Activated T-helper 2 cell treated with anti-CD3 and anti-CD28 coated beads, Interferon-gamma antibody, Interleukin-2, Interleukin-4, amounts not matched to agents 10 μg/mL and 5 μg/mL and 100 μg/mL, durations not matched to agents 14 hours and 24 hours and 36 hours (primary cell): ENCODE measurements around the gene PLEKHG3. TPM values are rescaled to one million over a fixed set of nuclear protein-coding genes. Genes with fewer than 3 reads are reported as not detected.
A peak's percentile ranks its signal among the peaks of the same experiment; 100 is the strongest.

Experiments
- DNase-seq: peaks from one replicate; pipeline ENCODE4 v3.0.0; 2021; ENCODE audit warnings: low spot score
- H3K27ac Mint-ChIP-seq: one replicate; pipeline ENCODE4 v1.8.0; 2021; ENCODE audit warnings: mixed read lengths
- H3K27me3 Mint-ChIP-seq: one replicate; pipeline ENCODE4 v1.8.0; 2021; ENCODE audit warnings: low read depth, mixed read lengths
- H3K36me3 Mint-ChIP-seq: one replicate; pipeline ENCODE4 v1.8.0; 2021; ENCODE audit warnings: low read depth, mixed read lengths
- H3K4me1 Mint-ChIP-seq: one replicate; pipeline ENCODE4 v1.8.0; 2021; ENCODE audit warnings: low read depth, mixed read lengths
- H3K4me3 Mint-ChIP-seq: one replicate; pipeline ENCODE4 v1.8.0; 2021; ENCODE audit warnings: low read depth, mild to moderate bottlenecking, moderate library complexity, mixed read lengths
- H3K9me3 Mint-ChIP-seq: one replicate; pipeline ENCODE4 v1.8.0; 2021; ENCODE audit warnings: mixed read lengths
- intact Hi-C: fragments of 100-400 bp; cut with micrococcal nuclease; formaldehyde crosslinking; loops from one replicate; pipeline ENCODE4 v1.15.1; 2023
- total RNA-seq: library from RNA; stranded (reverse); gene quantifications from 2 replicates; pipeline ENCODE4 v1.2.3, GENCODE V29; 2022

The PLEKHG3 gene
- total RNA-seq, 1 donor from 2014 or later: 1.9 TPM

DNA sequence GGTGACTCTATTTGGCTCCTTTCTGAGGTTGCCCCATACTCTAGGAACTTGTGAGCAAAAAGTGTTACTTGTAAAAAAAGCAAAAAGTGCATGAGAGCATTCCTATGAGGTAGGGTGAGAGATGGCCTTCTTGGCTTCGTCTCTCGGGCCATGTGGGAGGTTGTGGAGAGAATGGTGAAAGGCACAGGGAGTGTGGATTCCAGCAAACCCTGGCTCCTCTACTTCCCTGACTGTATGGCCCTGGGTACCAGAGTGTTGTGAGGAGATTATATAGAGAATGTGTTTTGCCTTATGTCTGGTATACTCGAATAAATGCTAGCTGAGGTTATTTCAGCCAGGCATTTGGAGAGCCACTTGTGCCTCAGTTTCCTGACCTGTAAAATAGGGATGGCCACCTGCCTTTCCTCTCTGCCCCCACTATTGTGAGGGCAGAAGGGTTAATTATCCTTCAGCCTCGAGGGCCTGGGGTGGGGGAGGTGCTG is 11.0 kb downstream of the PLEKHG3 start:
- DNase-seq: no peak
- Mint-ChIP-seq H3K4me1 (peaks cover 11% of the 10 kb centered on the region), H3K27ac (no peak overlapping the region), H3K9me3 (peaks cover 22% of the 10 kb centered on the region), H3K27me3 (peaks cover 26% of the 10 kb centered on the region), H3K4me3 (no peak overlapping the region), H3K36me3 (peaks cover 3% of the 10 kb centered on the region)
- intact Hi-C loops: no loop called here

DNA sequence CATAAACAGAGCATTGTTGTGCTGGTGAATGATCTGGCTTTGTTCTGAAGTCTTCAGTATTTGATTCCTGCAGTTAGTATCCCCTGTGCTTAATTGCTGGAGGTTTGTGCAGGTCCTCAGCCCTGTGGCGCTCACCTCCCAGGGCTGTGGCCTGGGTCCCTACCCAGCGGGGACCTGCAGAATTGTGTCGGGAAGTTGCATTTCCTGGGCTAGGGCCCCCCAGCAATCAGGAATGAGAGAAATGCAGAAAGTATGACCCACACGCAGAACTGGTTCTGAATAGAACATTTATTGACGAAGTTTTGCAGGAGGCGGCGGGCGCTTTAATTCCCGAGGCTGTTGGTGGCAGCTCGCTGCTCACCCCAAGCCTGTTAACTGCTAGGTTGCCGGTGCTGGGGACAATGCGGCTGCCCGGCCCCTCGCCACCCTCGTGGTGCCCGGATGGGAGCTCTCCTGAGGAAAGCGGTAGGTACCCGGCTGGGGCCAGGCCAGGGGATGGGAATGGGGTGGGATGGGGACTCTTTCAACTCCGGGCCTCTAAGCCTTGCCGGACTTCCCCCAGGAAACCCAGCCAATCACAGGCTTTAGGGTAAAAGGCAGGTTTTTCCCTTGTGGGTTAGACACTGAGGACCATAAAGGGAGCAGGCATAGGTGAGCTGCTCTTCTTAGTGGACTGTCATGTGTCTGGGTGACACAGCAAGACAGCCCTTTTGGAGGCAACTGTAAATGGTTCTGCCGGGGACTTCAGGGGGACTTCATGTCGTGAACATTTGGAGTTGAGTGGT is 11.6 kb downstream of the PLEKHG3 start:
- Mint-ChIP-seq H3K4me1 (peaks cover 12% of the 10 kb centered on the region), H3K27ac (no peak overlapping the region), H3K4me3 (no peak overlapping the region), H3K36me3 (peaks cover 3% of the 10 kb centered on the region), H3K27me3 (peaks cover 23% of the 10 kb centered on the region), H3K9me3 (peaks cover 22% of the 10 kb centered on the region)
- DNase-seq: no peak
- intact Hi-C loops: no loop called here

DNA sequence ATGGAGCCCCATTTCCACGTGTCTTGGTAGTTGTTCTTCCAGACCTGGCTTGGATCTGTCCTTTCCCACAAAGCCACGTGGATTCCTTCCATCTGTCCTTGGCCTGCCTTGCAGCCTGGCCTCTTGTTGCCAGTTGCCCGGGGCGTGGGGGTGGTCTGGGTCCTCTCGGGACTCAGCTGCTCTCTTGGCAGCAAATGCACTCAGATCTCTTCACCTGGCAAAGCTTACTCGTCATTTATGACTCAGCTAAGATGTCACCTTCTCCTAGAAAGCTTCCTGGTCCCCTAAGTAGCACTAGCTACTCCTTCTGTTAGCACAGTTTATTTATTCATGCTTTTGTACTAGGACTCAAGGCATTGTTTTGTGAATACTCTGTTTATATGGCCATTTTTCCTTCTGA is 13.6 kb downstream of the PLEKHG3 start:
- peaks cover 13% of the 10 kb centered on the region for H3K27me3 Mint-ChIP-seq
- H3K4me3 Mint-ChIP-seq: no peak overlapping the region
- H3K4me1 Mint-ChIP-seq: peaks cover 20% of the 10 kb centered on the region
- intact Hi-C loops: no loop called here
- H3K27ac Mint-ChIP-seq: no peak overlapping the region
- H3K36me3 Mint-ChIP-seq: peaks cover 3% of the 10 kb centered on the region
- peaks cover 17% of the 10 kb centered on the region for H3K9me3 Mint-ChIP-seq
- no peak for DNase-seq

DNA sequence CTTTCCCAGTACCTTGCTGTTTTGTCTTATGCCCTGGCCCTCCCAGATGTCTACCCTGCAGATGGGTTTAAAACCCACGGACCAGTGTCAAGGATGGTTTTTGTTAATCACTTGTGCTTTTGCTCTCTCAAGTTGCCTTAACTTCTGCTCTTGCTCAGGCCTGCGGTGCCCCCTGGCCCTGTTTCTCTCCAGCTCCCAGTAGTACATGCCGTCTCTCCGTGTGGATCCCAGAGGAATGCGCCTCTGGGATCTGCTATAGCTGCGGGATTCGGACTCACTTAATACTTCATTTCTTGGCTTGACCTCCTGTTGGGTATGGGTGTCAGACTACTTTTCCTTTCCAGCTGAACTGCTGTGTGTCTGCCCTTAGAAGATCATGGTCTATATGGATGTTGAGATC is 14.5 kb downstream of the PLEKHG3 start:
- Mint-ChIP-seq H3K27me3 (peaks cover 7% of the 10 kb centered on the region), H3K9me3 (peaks cover 8% of the 10 kb centered on the region), H3K4me1 (peaks cover 26% of the 10 kb centered on the region), H3K27ac (no peak overlapping the region), H3K4me3 (no peak overlapping the region), H3K36me3 (no peaks in the 10 kb centered on the region)
- DNase-seq: no peak
- intact Hi-C loops: no loop called here

DNA sequence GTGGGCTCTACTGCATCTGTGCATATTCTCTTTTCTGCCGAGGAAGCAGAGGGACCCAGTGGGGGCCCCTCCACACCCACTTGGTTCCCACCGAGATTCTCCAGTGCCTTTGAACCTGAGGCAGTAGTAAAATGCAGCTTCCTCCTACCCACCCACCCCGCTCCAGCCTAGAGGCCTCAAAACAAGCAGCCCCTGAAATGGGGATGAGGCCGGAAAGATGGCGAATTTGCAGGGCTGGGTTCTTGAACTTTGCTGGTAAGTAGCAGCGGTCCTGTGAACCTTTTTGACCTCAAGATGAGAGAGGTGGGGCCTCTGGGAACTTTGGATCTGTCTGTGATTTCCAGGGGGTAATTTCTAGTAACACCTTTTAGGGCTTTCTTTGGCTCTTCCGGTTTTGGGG is 15.4 kb downstream of the PLEKHG3 start:
- peaks cover 4% of the 10 kb centered on the region for H3K27me3 Mint-ChIP-seq
- H3K4me1 Mint-ChIP-seq: peaks cover 35% of the 10 kb centered on the region
- H3K4me3 Mint-ChIP-seq: no peak overlapping the region
- no peaks in the 10 kb centered on the region for H3K9me3 Mint-ChIP-seq
- intact Hi-C loops: no loop called here
- no peaks in the 10 kb centered on the region for H3K36me3 Mint-ChIP-seq
- no peak for DNase-seq
- no peak overlapping the region for H3K27ac Mint-ChIP-seq

DNA sequence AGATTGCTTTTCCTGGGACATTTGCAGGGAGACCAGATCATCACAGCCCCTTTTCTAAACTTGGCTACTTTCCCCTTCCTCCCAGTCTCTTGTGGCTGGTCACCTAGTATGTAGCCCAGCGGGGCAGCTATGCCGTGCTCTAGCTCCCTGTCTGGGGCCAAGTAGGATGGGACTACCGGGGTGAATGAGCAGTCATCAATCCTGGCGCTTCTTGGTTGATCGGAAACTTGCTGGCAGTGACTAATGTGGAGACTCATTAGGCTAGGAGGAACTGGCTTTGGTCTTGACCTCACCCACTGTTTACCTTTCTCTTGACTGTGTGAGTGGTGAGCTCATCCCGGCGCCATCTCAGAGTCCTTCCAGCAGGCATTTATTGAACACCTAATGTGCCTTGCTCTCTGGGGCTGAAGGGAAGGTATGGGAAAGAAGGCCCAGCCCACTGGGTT is 15.9 kb downstream of the PLEKHG3 start:
- Mint-ChIP-seq H3K4me3 (no peak overlapping the region), H3K27me3 (peaks cover 4% of the 10 kb centered on the region), H3K4me1 (peaks cover 39% of the 10 kb centered on the region), H3K36me3 (no peaks in the 10 kb centered on the region), H3K27ac (no peak overlapping the region), H3K9me3 (no peaks in the 10 kb centered on the region)
- DNase-seq: no peak
- intact Hi-C loops: no loop called here

DNA sequence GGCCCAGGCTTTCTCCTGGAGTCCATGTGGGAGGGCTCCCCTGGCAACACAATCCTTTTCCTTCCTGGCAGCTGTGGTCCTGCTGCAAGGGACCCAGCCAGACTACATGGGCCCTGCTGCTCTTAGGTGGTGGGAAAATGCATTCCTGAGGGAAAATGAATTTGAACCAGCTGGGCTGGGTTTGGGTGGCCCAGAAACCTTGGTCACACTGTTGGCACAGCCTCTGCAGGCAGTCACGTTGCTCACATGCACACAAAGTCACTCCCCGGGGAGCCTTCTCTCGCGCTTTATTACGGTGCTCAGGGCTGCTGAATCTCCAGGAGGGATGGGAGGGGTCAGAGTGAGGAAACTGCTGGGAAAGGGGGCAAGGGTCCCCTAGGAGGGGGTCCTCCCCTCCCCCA is 17.2 kb downstream of the PLEKHG3 start:
- peaks cover 43% of the 10 kb centered on the region for H3K4me1 Mint-ChIP-seq
- H3K36me3 Mint-ChIP-seq: no peaks in the 10 kb centered on the region
- no peak for DNase-seq
- H3K9me3 Mint-ChIP-seq: no peaks in the 10 kb centered on the region
- H3K27ac Mint-ChIP-seq: no peak overlapping the region
- H3K27me3 Mint-ChIP-seq: peaks cover 4% of the 10 kb centered on the region
- no peak overlapping the region for H3K4me3 Mint-ChIP-seq
- intact Hi-C loops: no loop called here

DNA sequence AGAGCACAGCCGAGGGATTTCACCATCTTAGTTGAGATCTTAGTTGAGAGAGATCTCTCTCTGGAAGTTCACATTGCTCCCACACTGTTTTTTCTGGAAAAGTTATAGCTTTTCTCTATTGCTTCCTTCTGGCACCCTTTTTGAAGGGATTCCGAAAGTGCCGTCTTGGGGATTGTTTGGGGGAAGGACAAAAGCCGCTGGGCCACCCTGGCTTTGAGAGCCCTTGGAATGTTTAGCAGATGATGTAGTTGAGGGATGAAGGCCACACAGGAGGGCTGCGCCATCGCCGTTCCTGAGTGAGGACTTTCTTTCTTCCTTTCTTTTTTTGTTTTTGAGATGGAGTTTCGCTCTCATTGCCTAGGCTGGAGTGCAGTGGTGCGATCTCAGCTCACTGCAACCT is 17.7 kb downstream of the PLEKHG3 start:
- Mint-ChIP-seq H3K27ac (no peak overlapping the region), H3K4me3 (no peak overlapping the region), H3K9me3 (no peaks in the 10 kb centered on the region), H3K27me3 (peaks cover 4% of the 10 kb centered on the region), H3K36me3 (no peaks in the 10 kb centered on the region), H3K4me1 (peaks cover 43% of the 10 kb centered on the region)
- no peak for DNase-seq
- intact Hi-C loops: no loop called here

DNA sequence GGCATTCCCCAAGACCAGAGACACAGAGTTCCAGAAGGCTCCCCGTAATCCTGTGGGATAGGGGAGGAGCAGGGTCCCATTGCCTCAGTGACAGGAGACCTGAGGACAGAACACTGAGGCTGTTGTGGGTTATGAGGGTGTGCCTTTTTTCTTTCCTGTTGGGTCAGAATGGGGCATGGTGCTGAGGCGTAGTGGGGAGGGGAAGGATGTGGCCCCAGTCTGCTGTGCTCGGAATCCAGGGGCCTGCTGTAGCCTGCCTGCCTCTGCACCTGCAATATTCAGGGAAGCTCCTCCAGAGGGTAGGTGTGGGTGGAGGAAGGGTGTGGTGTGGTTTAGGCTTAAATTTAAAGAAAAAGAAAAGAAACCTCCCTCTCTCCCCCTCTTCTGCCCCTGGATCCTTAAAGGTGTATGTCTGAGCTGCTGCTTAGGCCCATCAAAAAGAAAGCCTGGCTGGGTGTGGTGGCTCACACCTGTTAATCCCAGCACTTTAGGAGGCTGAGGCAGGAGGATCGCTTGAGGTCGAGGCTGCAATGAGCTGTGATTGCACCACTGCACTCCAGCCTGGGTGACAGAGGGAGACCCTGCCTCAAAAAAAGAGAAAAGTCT is 18.7 kb downstream of the PLEKHG3 start:
- Mint-ChIP-seq H3K9me3 (no peaks in the 10 kb centered on the region), H3K27ac (no peak overlapping the region), H3K4me3 (no peak overlapping the region), H3K36me3 (no peaks in the 10 kb centered on the region), H3K27me3 (peaks cover 4% of the 10 kb centered on the region), H3K4me1 (peaks cover 38% of the 10 kb centered on the region)
- DNase-seq: peak; percentile 22
- intact Hi-C loops: no loop called here

DNA sequence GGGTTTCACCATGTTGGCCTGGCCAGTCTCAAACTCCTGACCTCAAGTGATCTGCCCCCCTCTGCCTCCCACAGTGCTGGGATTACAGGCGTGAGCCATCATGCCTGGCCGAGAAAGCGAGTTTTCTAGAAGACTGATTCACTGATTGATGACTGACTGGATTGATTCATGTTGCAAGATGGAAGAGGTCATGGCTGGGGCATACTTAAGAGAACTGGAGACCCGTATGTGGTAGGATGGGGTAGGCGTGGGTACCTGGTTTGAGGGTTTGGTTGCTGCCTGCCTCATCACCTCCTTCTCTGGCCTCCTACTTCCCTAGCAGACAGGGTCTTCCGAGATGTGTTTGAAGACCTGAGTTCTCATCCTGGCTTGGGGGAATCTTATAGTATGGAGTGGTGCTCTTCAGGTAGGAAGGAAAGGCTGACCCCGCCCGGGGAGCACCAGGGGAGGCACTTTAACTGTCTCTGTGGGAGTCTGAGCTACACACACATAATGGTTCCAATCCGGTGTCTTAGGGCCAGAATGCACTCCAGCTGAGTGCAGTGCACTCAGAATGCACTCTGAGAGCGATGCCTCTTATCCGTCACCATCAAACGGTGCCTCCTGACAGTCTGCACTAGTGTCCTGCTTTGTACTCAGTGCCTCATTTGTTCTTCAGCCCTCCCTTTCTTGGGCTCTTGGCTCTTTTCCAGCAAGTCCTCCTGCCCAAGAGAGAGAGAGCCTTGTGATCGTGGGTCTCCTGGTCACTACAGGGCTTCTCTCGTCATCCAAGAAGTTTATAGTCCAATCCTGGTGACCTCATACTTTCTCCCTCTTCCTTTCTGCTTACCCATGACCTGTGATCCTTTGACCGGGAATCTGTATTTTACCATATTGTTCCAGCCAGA is 19.7 kb downstream of the PLEKHG3 start:
- H3K27me3 Mint-ChIP-seq: no peaks in the 10 kb centered on the region
- peaks cover 33% of the 10 kb centered on the region for H3K4me1 Mint-ChIP-seq
- H3K4me3 Mint-ChIP-seq: no peak overlapping the region
- DNase-seq: no peak
- no peaks in the 10 kb centered on the region for H3K9me3 Mint-ChIP-seq
- H3K27ac Mint-ChIP-seq: no peak overlapping the region
- H3K36me3 Mint-ChIP-seq: no peaks in the 10 kb centered on the region
- intact Hi-C loops: no loop called here

DNA sequence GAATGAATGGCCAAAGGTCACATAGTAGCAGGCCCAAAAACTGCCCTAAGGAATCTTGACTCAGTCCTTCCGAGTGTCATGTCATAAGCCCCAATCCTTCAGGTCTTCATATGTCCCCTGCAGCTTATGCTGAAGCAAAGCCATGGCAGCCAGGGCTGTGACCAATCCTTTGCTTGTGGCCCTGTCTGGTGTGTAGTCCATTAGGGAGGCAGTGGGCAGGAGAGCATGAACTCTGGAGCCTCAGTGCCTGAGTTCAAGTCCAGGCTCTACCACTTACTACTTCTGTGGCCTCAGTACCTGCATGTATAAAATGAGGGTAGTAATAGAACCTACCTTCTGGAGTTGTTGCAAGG is 20.3 kb downstream of the PLEKHG3 start:
- Mint-ChIP-seq H3K9me3 (no peaks in the 10 kb centered on the region), H3K36me3 (no peaks in the 10 kb centered on the region), H3K27ac (no peak overlapping the region), H3K27me3 (no peaks in the 10 kb centered on the region), H3K4me1 (peaks cover 33% of the 10 kb centered on the region), H3K4me3 (no peak overlapping the region)
- no peak for DNase-seq
- intact Hi-C loops: no loop called here

DNA sequence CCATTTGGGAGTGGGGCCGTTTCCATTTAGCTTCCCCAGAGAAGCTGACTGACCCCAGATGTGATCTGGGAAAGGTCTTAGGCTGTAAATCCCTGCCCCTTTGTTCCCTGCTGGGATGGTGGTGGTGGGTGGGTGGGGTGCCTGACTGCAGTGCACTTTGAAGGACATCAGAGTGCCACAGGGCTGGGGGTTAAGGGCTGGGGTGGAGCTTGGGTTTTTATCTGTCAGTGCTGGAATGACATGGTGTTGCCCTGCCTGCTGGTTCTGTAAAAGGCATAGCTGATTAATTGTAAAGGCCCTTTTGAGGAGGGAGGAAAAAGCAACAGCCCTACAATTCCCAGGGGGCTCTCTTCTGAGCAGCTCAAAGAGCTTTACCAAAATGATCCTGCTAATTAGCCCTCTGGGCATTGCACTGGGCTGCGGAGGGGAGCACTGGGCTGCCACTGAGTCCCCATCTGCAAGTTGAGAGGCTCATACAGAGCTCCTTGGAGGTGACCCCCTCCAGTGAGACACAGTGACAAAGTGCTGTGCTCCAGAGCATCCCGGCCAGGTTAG is 21.1 kb downstream of the PLEKHG3 start:
- no peaks in the 10 kb centered on the region for H3K9me3 Mint-ChIP-seq
- no peak for DNase-seq
- no peaks in the 10 kb centered on the region for H3K27me3 Mint-ChIP-seq
- intact Hi-C loops: no loop called here
- peaks cover 40% of the 10 kb centered on the region for H3K4me1 Mint-ChIP-seq
- no peaks in the 10 kb centered on the region for H3K36me3 Mint-ChIP-seq
- H3K27ac Mint-ChIP-seq: no peak overlapping the region
- no peak overlapping the region for H3K4me3 Mint-ChIP-seq
